Endothelial cell of umbilical vein (primary cell): ENCODE data around the gene PLD1. TPM values are rescaled to one million over a fixed set of nuclear protein-coding genes. Genes with fewer than 3 reads are reported as not detected.

Experiments
- BruUV-seq: library from RNA; stranded (reverse); fragments of 400-500 nt; replicated peaks from 2 replicates; lab custom pipeline; 2021; lab: Mats Ljungman, UMichigan
- CTCF ChIA-PET: fragments of 300-600, 350-600 bp; sonication (Branson Sonifier 250); formaldehyde crosslinking; loops from one replicate; lab custom pipeline; 2021; ENCODE audit warnings: antibody characterized with exemption, inconsistent platforms; lab: Charles Lee
- POLR2A ChIA-PET: fragments of 300-600, 350-600 bp; sonication (Branson Sonifier 250); formaldehyde crosslinking; loops from one replicate; lab custom pipeline; 2021; ENCODE audit warnings: antibody characterized with exemption, inconsistent platforms; lab: Charles Lee
- DNase-seq: peaks from one replicate; pipeline ENCODE4 v3.0.0-alpha.2; 2011; ENCODE audit warnings: low read depth, low spot score
- FAIRE-seq: peaks from 2 replicates; lab custom pipeline; 2011; peaks lifted over from hg19 to GRCh38; lab: Jason Lieb, UNC
- H2AFZ ChIP-seq: 2 replicates; pipeline ENCODE4 v1.6.0; 2012; ENCODE audit warnings: low read depth, low read length, control low read depth, inconsistent platforms
- H3K27ac ChIP-seq: 2 replicates; pipeline ENCODE4 v1.5.1; 2011; ENCODE audit warnings: low read depth, mild to moderate bottlenecking, control low read depth, low read length, moderate library complexity; ENCODE audit not compliant: insufficient read depth
- H3K27me3 ChIP-seq, 2 experiments: 2 replicates each; pipeline versions ENCODE4 v1.6.0 to v1.6.1; 2011; ENCODE audit warnings: low read length in 2 of 2, mixed read lengths in 1 of 2; ENCODE audit not compliant: control insufficient read depth in 2 of 2, insufficient read depth in 2 of 2
- H3K36me3 ChIP-seq, 2 experiments: 2 replicates in 1 of 2; 3 replicates in 1 of 2; pipeline ENCODE4 v1.5.1; 2011; ENCODE audit warnings: low read length in 2 of 2, mild to moderate bottlenecking in 1 of 2, moderate library complexity in 1 of 2; ENCODE audit not compliant: control insufficient read depth in 2 of 2, insufficient read depth in 2 of 2; ENCODE audit errors: extremely low read depth in 1 of 2
- H3K4me1 ChIP-seq: 3 replicates; pipeline ENCODE4 v1.5.1; 2011; ENCODE audit warnings: mild to moderate bottlenecking, low read length; ENCODE audit not compliant: control insufficient read depth, insufficient read depth; ENCODE audit errors: extremely low read depth
- H3K4me2 ChIP-seq: 2 replicates; pipeline ENCODE4 v1.6.1; 2011; ENCODE audit warnings: low read length, control low read depth, mixed read lengths; ENCODE audit not compliant: insufficient read depth
- H3K4me3 ChIP-seq, 3 experiments: fragments of 200-600 bp in 1 of 3; sonication (generic), shearing (Covaris generic) in 1 of 3; replicated peaks in 1 of 3; 2 replicates each; pipeline ENCODE4 v1.5.1; 2011 to 2016; ENCODE audit warnings: control low read depth in 3 of 3, low read length in 3 of 3, mild to moderate bottlenecking in 2 of 3, inconsistent platforms in 1 of 3, low read depth in 1 of 3, moderate library complexity in 1 of 3; ENCODE audit not compliant: insufficient read depth in 1 of 3
- H3K79me2 ChIP-seq: 2 replicates; pipeline ENCODE4 v1.6.0; 2012; ENCODE audit warnings: low read length, inconsistent platforms; ENCODE audit not compliant: control insufficient read depth, insufficient read depth
- H3K9ac ChIP-seq: replicated peaks from 2 replicates; pipeline ENCODE3; 2011; ENCODE audit warnings: low read length, control low read depth; ENCODE audit not compliant: insufficient read depth; ENCODE audit errors: extremely low read depth
- H3K9me1 ChIP-seq: replicated peaks from 3 replicates; pipeline ENCODE4 v1.6.0; 2011; ENCODE audit warnings: mild to moderate bottlenecking, low read length; ENCODE audit not compliant: control insufficient read depth, insufficient read depth; ENCODE audit errors: extremely low read depth
- H3K9me3 ChIP-seq: replicated peaks from 2 replicates; pipeline ENCODE4 v1.5.1; 2012; ENCODE audit warnings: low read length, inconsistent platforms; ENCODE audit not compliant: control insufficient read depth, insufficient read depth
- H4K20me1 ChIP-seq: replicated peaks from 2 replicates; pipeline ENCODE3; 2011; ENCODE audit warnings: mild to moderate bottlenecking, low read length; ENCODE audit not compliant: control insufficient read depth, insufficient read depth; ENCODE audit errors: extremely low read depth
- CTCF ChIP-seq, 2 donors: IDR thresholded peaks; 1 replicate in 1 of 2; 2 replicates in 1 of 2; pipeline ENCODE4 v1.5.1; 2011; ENCODE audit warnings: low read length in 2 of 2, mild to moderate bottlenecking in 2 of 2, moderate library complexity in 2 of 2, control low read depth in 1 of 2, inconsistent platforms in 1 of 2, low read depth in 1 of 2; ENCODE audit not compliant: insufficient read depth in 1 of 2; ENCODE audit errors: extremely low read depth in 1 of 2
- EZH2 ChIP-seq: IDR thresholded peaks from 2 replicates; pipeline ENCODE4 v1.6.1; 2012; ENCODE audit warnings: borderline replicate concordance, low read depth, mild to moderate bottlenecking, moderate library complexity, low read length, inconsistent platforms; ENCODE audit not compliant: severe bottlenecking
- FOS ChIP-seq: IDR thresholded peaks from 2 replicates; pipeline ENCODE4 v1.6.1; 2011; ENCODE audit warnings: mild to moderate bottlenecking, low read length, moderate library complexity, borderline replicate concordance; ENCODE audit not compliant: insufficient read depth
- GATA2 ChIP-seq: IDR thresholded peaks from 2 replicates; pipeline ENCODE4 v1.7.0; 2011; ENCODE audit warnings: low read depth, mild to moderate bottlenecking, moderate library complexity, mixed read lengths, low read length; ENCODE audit not compliant: insufficient read length, insufficient read depth
- JUN ChIP-seq: IDR thresholded peaks from 2 replicates; pipeline ENCODE4 v1.6.1; 2011; ENCODE audit warnings: borderline replicate concordance, low read depth; ENCODE audit not compliant: insufficient read length, insufficient read depth
- MAX ChIP-seq: IDR thresholded peaks from 2 replicates; pipeline ENCODE4 v1.6.1; 2011; ENCODE audit not compliant: insufficient read depth, insufficient read length
- MYC ChIP-seq: IDR thresholded peaks from one replicate; pipeline ENCODE4 v1.6.1; 2011; ENCODE audit warnings: mild to moderate bottlenecking, low read depth, low read length
- POLR2A ChIP-seq: IDR thresholded peaks from 2 replicates; pipeline ENCODE4 v1.6.1; 2012; ENCODE audit warnings: low read depth, mild to moderate bottlenecking, control low read depth, low read length
- POLR2AphosphoS5 ChIP-seq: IDR thresholded peaks from 2 replicates; pipeline ENCODE4 v1.6.1; 2012; ENCODE audit warnings: low read depth, mild to moderate bottlenecking, control low read depth, low read length, moderate library complexity; ENCODE audit not compliant: insufficient read depth
- dilution Hi-C: fragments of 300-500 bp; cut with MboI; formaldehyde crosslinking; loops from one replicate; pipeline ENCODE4 v1.15.0; 2019; ENCODE audit warnings: low sequenced_read_pairs; ENCODE audit not compliant: extremely low pct_ligation_motif_present
- intact Hi-C: fragments of 100-400 bp; cut with micrococcal nuclease; formaldehyde crosslinking; loops from one replicate; pipeline ENCODE4 v1.10.0; 2022
- polyA plus RNA-seq, 4 experiments: library from polyadenylated mRNA; depleted of rRNA in 3 of 4; stranded (reverse) in 3 of 4; unstranded in 1 of 4; fragments of >200 nt; gene quantifications; 2 replicates each; pipeline versions ENCODE4 v1.2.1 to v1.2.3, GENCODE V29; 2011 to 2012; ENCODE audit warnings: missing spikeins in 1 of 4
- total RNA-seq: library from RNA; stranded (reverse); gene quantifications from 2 replicates; pipeline ENCODE4 v1.2.3, GENCODE V29; 2021

The PLD1 gene
- total and polyA plus RNA-seq, 2 donors (not counting 3 experiments of a cell fraction or from before 2014, with no cell fraction given) = 42.0 to 108 TPM

GRCh38 chr3:171688593-171688992, 121.7 kb downstream of the PLD1 start:
- POLR2A ChIA-PET = no interaction called here
- TF ChIP-seq POLR2AphosphoS5 = no peak
- TF ChIP-seq CTCF (IDR thresholded peaks at IDR 0.05; ENCODE audit: extremely low read depth in 1 of 2, insufficient read depth in 1 of 2, low read depth in 1 of 2, low read length in 2 of 2) = no peak
- no peak for TF ChIP-seq GATA2
- TF ChIP-seq MYC = no peak
- TF ChIP-seq POLR2A = no peak
- no peak for TF ChIP-seq FOS
- no peak for TF ChIP-seq MAX
- TF ChIP-seq JUN = no peak
- no peak for TF ChIP-seq EZH2
- Histone ChIP-seq H3K36me3 (peaks cover 20 to 21% of the 10 kb centered on the region in 2 experiments), H3K9ac (no peak overlapping the region), H3K27ac (no peak overlapping the region), H3K4me3 (no peak overlapping the region), H3K27me3 (no peaks in the 10 kb centered on the region), H3K9me3 (no peaks in the 10 kb centered on the region), H2AFZ (no peak overlapping the region), H3K79me2 (no peaks in the 10 kb centered on the region), H3K4me2 (no peak overlapping the region), H4K20me1 (no peaks in the 10 kb centered on the region), H3K9me1 (no peaks in the 10 kb centered on the region), H3K4me1 (no peaks in the 10 kb centered on the region)
- intact Hi-C loops = no loop called here
- DNase-seq = no peak
- FAIRE-seq = no peak
- CTCF ChIA-PET = interaction anchor here (0.8 to 1.4 kb wide), 6 partner anchors 8 to 806 kb away, joined by 3 to 7 read pairs (median 4); no protein-coding TSS in a partner anchor
- dilution Hi-C loops = no loop called here
- BruUV-seq = no TSS peak
